Embryonic facial prominence (tissue), 1 donor: ENCODE data around the gene TMC3.
"Not testable (repeated sequence)": the region's sequence is repeated elsewhere in the genome, so short reads cannot be mapped to it uniquely, and the experiment has no call there.

Source experiments
- DNase-seq: peaks from one replicate; pipeline ENCODE4 v3.0.0-alpha.2; 2016; ENCODE audit errors: extremely low spot score

TMC3 gene

DNA sequence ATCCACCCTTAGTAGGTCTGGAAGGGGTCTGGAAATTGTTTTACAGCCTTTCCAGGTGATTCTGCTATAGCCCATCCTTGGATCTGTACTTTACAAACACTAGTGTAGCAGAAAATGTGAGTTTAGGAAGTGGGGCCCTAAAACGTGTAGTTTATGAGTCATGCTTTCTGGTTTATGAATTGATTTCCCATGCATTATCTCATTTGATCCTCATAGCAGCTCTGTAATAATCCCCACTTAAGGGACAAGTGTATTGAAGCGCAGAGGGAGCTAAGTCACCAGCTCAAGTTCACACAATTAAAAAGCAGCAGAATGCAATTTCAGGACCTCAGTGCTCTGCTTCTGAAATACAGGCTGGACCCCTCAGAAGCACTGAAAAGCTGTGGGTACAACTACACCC lies 27.4 kb downstream of the TMC3 start:
- no peak for DNase-seq

- no peak for DNase-seq
Observed at GRCh38 chr15:81343371-81343770, 30.6 kb downstream of the TMC3 start.

GRCh38 chr15:81341351-81341750 lies 32.7 kb downstream of the TMC3 start:
- DNase-seq, result no peak

DNA sequence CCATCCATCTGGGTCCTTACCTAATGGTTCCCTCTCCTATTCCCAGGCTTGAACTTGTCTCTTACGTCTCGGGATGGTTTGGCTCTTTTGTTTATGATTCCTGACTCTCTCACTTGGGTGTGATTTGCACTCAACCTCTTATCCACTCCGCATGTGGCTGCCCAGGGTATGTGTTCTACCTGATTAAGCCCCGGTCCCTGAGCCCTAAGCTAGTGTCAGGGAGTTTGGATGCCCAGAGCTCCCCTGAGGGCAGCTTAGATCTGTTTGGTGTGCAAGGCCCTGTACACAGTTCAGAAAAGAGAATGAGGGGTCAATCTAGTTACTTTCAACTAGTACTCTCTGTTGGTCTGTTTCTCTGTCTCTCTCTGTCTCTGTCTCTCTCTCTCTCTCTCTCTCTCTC lies 34.2 kb downstream of the TMC3 start:
- no peak for DNase-seq

DNA sequence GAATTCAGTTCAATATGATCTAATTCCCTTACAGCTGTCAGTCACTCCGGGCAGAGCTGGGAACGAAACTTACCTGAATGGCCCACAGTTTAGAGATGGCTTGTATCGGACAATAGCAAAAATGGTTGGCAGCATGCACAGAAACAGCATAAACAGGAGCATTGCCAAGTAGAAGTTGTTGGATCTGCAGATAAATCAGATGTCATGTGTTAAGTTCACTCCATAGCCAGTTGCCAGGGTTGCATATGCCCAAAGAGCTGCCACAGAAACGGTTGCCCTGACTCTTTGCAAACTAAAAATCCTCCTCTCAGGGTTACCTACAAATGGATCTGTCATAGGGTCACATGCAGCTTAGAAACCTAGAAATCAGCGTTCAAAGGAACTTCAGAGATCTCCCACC lies 34.7 kb downstream of the TMC3 start:
- DNase-seq, result no peak

- no peak for DNase-seq
Observed at GRCh38 chr15:81338170-81339007, 35.6 kb downstream of the TMC3 start.

- no peak for DNase-seq
Observed at GRCh38 chr15:81337713-81338157, 36.3 kb downstream of the TMC3 start.

DNA sequence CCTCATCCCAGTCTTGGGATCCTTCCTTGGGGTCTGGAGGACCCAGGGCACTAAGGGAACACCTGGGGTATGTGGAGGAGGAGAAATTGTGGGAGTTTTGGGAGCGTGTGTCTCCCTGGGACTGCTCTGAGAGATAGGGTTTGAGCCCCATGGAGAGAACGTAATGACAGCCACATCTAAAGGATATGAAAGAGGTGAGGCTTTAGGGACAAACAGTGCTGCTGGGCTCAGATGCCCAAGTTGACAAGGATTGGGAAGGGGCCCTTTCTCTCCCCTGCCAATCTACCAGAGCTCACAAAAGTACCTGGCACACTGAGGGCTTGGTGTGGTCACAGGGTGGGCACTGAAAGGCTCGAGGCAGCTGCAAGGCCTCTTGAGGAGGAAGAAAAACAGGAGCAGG lies 36.8 kb downstream of the TMC3 start:
- DNase-seq, result no peak

DNA sequence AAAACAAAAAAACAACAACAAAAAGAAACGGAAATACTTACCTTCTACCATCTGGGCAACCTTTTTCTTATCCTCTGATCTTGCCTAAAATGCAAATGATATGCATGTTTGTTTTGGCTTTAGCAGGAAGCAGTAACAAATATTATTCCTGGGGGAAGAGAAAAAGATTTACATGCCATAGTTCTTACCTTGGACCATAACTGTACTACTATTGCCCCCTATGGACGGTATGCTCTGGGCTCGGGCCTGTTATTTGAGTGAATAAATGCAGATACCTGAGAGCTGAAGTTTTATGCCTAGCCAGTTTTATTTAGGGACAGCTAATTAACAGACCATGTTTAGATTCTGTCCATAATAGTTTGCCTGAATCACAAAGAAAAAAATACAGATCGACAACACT lies 37.4 kb downstream of the TMC3 start:
- no peak for DNase-seq

GRCh38 chr15:81335631-81336030 lies 38.4 kb downstream of the TMC3 start:
- DNase-seq, result no peak

DNA sequence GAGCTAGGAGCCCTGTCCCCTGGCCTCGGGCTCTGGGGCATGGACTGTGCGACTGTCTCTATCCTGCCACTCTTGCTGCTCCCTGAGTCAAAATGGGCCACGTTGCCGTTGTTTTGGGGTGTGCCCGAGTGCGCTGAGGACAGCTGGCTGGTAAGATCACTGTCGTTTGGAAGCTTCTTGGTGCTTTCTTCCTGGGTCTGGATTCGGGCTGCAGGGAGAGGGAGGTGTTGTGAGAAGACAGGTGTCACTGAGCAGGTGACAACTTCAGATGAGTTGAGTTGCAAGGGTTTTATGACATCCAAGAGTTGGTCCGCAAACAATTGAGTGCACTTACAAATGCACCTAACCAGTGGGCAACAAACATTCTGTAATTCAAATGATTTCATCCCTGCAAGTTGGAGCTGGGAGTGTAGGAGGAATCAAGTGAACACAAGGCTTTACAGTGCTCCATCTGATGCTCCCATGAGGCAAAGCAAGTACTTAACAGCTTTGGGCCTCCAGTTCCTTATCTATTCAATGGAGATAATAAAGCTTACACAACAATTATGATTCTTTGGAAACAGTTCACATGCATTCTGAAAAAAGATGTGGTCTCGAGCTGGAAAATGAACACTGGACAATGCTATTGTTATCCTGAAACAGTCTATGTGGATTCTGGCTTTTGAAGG lies 39.1 kb downstream of the TMC3 start:
- DNase-seq, result no peak

DNA sequence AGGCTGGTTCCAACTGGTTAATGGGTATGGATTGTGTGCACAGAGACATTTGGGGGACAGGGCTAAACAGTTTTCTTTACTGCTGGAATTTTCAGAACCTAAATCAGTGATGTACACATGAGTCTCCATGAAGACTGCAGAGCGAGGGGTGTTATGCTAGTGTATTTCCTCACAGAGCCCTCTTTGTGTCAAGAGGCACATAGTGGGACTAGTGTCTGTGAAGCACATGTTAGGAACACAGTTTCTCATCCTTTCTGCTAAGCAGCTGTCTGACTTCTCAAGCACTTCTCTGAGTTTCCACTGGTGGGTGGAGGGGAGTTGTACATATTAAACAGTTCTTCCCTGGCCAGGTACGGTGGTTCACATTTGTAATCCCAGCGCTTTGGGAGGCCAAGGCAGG lies 40.6 kb downstream of the TMC3 start:
- DNase-seq, result no peak

GRCh38 chr15:81332326-81332725 lies 41.7 kb downstream of the TMC3 start:
- DNase-seq, result no peak

GRCh38 chr15:81331600-81331999 lies 42.4 kb downstream of the TMC3 start:
- no peak for DNase-seq

GRCh38 chr15:81331141-81331540 lies 42.9 kb downstream of the TMC3 start:
- not testable (repeated sequence) for DNase-seq

- no peak for DNase-seq
Observed at GRCh38 chr15:81330366-81331090, 43.5 kb downstream of the TMC3 start.

DNA sequence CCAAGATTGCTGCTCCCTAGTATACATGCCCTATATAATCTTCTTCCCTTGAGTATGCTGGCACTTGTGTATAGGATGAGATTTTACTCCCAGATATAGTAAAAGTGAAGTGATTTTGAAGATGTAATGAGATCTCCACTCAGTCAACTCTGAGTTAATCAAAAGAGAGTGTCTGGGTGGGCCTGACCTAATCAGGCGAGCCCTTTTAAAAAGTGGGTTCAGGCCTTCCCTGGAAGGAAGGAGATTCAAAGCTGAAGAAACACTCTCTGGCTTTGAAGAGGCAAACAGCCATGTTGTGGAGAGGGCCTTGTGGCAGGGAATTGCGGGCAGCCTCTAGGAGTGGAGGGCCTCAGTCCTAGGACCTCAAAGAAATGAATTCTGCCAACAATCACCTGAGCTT lies 44.6 kb downstream of the TMC3 start:
- no peak for DNase-seq

DNA sequence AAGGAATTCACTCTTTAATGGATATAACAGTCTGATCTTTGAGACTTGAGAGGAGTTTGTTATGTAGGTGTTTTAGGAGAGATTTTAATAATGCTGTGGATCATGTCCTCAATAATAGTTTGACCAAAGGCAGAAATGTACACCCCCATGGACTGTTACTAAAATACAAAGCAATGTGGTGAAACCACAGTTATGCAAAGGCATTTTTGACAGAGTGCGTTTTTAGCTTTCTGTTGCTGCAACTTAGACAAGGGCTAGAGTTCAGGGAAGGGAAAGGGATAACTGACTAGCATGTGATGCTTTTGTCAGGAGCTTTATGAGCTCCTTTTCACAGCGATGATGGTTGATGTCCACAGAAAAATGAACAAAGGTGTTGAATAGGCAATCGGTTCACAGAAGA lies 46.5 kb downstream of the TMC3 start:
- no peak for DNase-seq

GRCh38 chr15:81326466-81327212 lies 47.4 kb downstream of the TMC3 start:
- no peak for DNase-seq

- peak; percentile 87 for DNase-seq
Observed at GRCh38 chr15:81323944-81324881, 49.8 kb downstream of the TMC3 start, which contains the start of gene STARD5. Gene STARD5, minus strand, starts transcription at chr15:81324141. Its CDS starts 42 bp downstream, at chr15:81324099.

- no peak for DNase-seq
Observed at GRCh38 chr15:81323559-81323943, 50.5 kb downstream of the TMC3 start.
